Effector CD8-positive, alpha-beta T cell (primary cell): ENCODE results near the gene ZBTB8B.

Experiments
- DNase-seq: peaks from one replicate; lab custom pipeline; 2025; lab: John Stamatoyannopoulos, UW

ZBTB8B gene

GRCh38 chr1:32508761-32509160 lies 43.9 kb downstream of the ZBTB8B start:
- no peak for DNase-seq

DNA sequence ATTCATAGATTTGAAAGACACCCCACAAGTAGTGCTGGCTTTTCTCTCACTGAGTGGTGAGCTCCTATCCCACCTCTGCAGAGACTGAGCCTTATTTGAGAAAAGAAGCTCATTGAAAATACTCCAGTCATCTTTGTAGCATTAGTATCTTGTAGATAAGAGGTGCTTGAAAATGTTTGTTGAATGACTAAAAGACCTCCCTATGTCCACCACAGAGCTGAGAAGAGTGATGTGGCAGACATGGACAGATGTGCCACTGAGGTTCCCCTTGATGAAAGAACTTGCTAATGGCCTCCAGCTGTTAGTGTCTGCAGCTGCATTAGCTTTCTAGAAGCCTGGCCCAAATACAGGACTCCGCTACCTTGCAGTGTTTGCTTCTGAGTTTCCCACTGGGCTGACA lies 45.1 kb downstream of the ZBTB8B start:
- no peak for DNase-seq
